ENCODE measurements around the gene OR51M1.

The OR51M1 gene

DNA sequence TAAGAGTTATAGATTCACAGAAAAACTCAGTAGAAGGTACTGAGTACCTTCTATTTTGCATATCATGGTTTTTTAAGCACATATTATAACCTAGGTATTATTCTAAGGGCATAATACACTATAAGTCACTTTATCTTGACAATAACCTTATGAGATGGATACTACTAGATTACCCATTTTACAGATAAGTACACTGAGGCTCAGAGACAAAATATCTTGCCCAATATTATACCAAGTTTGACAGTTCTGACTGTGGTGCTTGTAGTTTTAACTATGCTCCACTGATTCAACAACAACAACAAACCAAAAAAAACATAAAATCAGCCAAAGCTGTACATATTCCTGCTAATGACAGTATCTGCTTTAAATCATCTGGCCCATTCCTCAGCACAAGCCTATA lies 10.5 kb downstream of the OR51M1 start:
- no peak for DNase-seq

DNA sequence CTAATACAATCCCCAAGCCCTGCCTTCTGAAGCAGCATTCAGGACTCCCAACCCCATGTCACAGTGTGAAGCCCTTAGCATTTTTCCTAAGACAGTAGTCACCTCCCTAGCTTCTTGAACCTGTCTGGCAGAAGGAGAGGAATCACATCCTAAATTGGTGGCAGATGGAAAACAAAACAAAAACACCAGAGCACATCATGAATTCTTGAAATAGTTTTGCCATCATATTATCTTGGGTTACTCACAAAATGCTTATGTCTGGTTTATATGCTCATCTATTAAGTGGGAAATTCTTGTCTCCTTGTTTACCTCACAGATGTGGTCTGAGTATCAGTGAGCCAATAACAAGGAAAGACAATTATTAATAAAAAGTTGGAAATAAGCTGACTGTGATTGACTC lies 15.3 kb downstream of the OR51M1 start:
- no peak for DNase-seq

GRCh38 chr11:5405173-5405572 lies 21.6 kb downstream of the OR51M1 start:
- no peak for DNase-seq

- DNase-seq, result no peak
Measured at GRCh38 chr11:5420993-5421392, 37.4 kb downstream of the OR51M1 start.

DNA sequence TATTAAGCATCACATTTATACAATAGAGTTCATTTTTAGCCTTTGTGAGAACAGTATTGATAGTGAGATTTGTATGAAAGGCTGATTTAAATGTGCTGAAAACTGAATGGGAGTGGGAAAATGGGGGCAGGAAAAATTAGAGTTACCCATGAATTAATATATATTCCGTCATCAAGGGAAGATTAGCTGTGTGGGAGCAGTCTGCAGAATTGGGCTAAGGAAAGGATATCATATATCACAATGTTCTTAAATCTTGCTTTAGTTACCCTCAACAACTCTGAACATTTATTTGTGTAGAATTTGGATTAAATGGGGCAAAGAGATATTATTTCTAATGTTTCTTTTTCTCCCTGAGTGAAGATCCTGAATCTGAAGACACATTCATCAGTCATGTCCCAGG lies 38.2 kb downstream of the OR51M1 start, which contains the start of gene OR51Q1:
TSS of gene OR51Q1 (plus strand) at position 301 of the 400 bp plus-strand sequence. CDS start at position 391, 90 bp downstream.
- no peak for DNase-seq

- no peak for DNase-seq
Measured at GRCh38 chr11:5423131-5423530, 39.5 kb downstream of the OR51M1 start.

GRCh38 chr11:5441414-5441813 lies 57.8 kb downstream of the OR51M1 start, which contains the start of gene OR51I1:
Gene OR51I1, minus strand, starts transcription at chr11:5441514. Its CDS starts 0 bp downstream, at chr11:5441514.
- DNase-seq, result no peak
